Activated effector memory CD4-positive, alpha-beta T cell treated with anti-CD3 and anti-CD28 coated beads, Interleukin-2, amount 50 U/mL, for 16 hours (primary cell): Measurements from ENCODE around the gene RMRP.

Experiments used
- DNase-seq: peaks from one replicate; pipeline ENCODE4 v3.0.0-alpha.2; 2020

Gene RMRP

DNA sequence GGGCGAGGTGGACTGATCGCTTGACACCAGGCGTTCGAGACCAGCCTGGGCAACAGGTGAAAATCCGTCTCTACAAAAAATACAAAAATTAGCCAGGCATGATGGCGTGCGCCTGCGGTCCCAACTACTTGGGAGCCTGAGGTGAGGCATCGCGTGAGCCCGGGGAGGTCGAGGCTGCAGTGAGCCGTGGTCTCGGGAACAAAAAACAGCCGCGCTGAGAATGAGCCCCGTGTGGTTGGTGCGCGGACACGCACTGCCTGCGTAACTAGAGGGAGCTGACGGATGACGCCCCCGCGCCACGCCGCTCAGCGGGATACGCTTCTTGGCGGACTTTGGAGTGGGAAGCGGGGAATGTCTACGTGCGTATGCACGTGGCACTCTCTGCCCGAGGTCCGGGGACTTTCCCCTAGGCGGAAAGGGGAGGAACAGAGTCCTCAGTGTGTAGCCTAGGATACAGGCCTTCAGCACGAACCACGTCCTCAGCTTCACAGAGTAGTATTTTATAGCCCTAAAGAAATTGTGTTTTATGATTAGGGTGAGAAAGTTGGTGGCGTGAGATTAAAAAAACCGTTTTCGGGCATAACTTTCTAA, at the start of gene RMRP:
RMRP (minus strand) TSS at position 474 of the 591 bp plus-strand sequence.
- DNase-seq, result peak; percentile 97

DNA sequence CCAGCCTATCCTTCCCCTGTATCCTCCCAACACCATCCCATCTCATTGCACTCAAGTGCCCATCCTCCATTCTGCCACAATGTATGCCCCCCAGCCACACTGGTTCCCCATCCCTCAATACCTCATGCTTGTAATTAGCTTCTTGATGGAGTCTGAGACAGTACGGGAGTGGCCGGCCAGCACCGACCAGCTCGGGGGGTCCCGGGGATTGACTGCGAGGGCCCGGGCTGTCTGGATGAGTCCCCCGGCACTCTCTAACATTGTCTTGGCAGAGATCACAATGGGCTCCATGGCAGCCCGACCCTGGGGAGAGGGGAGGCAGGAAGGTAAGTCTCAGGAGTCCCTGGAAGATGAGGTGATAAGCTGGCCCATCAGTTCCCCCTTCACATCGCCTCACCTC, 49.1 kb upstream of the RMRP start:
- no peak for DNase-seq

DNA sequence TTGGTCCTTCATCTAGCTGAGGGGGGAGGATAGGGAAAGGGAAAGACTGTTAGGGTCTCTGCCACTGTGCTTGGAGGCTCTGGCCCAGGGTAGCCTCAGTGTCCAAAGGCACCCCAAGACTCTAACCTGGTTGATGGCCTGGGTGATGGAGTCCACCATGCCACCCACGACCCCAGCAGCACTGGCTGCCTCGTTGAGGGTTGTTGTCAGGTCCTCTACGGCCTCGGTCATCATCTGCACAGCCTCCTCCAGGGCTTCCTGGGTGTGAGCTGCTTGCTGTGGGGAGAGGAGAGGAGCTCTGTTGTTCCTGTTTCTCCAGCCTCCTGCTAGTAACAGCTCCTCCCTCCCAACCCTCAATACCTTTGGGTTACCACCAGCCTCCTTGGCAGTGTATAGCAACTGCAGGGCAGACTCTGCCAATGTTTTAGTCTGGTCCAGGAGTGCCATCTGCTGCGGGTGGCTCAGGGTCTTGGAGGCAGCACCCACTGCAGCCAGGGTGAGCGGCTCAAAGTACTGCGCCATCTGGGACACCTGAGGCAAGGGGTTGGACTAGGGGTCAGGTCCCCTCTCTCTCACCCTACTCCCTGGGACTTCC, 48.1 kb upstream of the RMRP start:
- DNase-seq, result no peak

DNA sequence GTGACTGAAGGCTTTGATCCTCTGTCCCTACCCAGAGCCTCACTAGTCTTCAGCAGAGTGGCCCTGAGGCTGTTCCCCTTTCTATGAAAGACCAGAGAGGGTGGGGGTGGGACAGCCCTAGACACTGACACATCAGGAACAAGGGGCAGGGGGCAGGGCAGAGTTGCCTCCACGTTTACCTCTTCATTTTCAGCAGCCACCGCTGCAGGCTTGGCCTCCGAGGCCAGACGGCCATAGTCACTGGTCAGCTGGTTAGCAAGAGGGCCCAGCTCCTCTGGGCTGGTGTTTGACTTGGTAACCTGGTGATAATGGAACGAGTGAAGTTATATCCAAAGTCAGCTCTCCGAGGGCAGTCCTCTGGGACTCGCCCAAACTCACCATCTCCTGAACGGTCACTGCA, 47.6 kb upstream of the RMRP start:
- DNase-seq, result no peak

DNA sequence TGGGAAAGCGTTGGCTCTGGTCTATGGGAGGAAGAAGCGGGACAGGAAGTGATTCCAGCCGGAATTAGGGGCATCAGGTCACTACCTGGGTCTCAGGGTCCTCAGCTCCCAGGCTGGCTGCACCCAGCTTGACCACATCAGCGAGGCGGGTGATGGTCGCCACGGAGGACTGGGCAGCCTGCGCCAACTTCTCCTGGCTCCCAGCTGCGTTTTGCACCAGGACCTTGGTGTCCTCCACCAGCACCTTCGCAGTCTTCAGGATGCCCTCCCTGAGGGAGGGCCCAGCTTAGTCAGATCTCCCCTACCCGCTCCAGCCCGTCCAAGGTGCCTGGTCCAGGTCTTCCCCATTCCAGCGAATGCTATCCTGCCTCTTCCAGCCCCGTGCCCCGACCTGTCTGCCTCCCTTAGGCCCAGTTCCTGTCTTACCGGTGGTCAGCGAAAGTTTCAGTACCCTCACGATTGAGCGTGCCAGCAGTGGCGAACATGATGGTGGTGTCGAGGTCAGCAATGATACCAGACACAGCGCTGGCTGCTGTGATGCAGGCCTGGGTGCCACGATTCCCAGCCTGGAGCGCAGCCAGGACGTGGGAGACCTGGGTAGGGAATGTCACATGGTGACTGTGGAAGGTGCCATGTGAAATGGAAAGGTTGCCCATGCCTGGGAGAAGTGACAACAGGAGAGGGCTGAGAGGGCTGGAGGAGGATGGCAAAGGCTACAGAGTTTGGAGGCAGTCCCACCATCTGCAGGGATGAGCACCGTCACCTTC, 46.3 kb upstream of the RMRP start:
- no peak for DNase-seq

DNA sequence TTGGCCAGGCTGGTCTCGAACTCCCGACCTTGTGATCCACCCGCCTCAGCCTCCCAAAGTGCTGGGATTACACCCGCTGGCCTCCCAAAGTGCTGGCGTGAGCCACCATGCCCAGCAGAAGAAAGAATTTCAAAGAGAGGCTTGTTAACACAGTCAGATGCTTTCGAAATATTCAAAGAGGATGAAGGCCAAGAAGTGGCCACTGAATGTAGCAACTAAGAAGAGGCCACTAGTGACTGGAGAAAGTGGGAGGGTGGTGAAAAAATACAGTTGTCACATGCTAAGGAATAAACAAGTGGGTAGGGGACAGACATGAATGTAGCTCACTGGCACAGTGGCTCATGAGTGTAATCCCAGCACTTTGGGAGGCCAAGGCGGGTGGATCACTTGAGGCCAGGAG, 44.9 kb upstream of the RMRP start:
- no peak for DNase-seq

DNA sequence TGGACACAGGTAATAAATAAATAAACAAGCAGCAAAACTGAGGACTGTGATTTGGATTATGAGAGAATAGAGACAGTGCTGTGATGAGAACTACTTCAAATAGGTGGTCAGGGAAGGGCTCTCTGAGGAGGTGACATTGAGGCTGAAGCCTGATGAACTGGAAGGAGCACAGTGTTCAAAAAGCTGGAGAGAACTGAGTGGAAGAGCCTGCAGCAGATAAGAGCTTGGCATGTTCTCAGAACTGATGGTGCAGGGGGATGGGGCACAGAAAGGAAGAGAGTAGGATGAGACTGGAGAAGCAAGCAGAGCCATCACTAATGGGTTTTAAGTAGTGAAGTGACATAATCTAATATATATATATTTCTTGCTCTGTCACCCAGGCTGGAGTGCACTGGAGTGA, 43.1 kb upstream of the RMRP start:
- DNase-seq, result no peak

DNA sequence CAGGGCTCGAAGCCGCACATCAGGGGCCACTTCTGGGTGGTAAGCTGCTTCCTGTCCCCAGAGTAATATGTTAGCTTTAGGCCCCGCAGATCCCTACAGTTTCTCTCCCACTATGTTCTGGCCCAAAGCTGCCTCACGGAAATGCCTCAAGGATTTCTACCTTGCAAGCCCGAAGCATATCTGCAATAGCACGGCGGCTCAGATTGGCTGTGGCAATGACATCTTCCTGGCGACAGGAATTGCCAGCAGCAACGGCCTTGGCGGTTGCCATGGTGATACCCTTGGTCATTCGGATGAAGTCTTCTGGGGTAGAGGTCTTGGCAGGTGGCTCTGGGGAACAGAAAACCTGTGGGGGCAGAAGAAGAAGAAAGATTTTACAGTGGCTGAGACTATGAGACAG, 42.2 kb upstream of the RMRP start:
- DNase-seq, result no peak

DNA sequence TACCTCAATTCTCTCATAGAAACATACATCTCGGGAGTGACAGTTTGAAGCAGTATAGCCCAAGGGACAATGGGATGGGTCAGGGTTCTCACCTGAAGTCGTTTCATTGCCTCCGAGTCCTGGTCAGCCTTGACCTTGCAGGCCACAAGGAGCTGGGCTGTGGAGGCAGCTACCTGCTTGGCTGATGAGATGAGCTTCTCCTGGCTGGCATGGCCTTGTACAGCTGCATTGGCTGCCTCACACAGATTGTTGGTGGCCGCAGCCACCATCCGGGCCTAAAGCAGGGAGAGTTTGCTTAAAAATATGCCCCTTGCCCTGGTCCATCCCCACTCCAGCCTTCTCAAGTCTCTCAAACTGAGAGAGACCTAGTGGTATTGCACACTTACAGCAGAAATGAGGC, 40.4 kb upstream of the RMRP start:
- no peak for DNase-seq

DNA sequence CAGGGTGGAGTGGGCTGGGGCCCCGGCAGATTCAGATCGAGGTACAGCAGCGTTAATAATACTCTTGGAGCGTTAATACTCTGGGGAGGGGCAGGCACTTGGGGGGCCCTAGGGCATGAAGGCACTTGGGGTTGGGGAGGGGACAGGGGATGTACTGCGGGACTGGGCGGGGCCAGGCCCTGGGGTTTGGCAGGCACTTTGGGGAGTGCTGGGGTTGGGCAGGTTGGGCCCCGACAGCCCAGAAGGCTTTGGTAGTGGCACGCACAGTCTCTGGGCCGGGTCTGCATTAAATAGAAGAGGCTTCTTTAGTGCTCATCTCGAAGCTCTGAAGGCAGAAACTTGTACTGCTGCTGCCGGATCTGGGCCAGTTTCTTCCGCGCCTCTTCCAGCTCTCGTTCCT, 39.7 kb upstream of the RMRP start:
- DNase-seq, result no peak

DNA sequence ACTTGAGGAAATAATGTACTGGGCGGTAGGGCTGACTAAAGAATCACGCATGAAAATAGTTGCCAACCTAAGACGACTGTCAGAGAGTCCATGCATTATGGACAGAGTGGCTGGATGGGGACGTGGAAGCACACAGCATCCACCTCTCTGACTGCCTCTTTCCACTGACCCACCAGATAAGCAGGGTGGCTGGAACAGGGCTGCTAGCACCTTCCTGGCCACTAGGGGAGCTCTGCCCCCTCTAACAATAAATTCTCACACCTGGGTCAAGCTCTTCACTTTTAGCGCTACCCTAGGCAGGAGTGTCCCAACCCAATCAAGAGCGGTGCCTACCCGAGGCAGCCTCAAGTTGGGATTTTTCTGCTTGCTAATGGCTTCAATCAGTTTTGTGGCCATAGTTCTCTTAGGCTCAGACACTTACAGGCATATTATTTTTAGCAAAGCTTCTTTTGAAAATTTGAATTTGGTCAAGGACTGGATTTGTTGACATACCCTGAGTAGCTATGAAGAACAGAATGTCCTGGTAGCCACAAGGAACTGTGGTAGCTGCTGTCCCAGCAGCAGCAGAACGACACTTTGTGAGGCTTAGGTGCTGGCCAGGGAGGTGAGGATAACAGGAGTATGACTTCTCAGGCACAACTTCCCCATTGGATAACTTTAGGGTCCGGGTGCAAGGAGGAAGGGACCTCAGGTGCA, 38.8 kb upstream of the RMRP start:
- peak; percentile 85 for DNase-seq

DNA sequence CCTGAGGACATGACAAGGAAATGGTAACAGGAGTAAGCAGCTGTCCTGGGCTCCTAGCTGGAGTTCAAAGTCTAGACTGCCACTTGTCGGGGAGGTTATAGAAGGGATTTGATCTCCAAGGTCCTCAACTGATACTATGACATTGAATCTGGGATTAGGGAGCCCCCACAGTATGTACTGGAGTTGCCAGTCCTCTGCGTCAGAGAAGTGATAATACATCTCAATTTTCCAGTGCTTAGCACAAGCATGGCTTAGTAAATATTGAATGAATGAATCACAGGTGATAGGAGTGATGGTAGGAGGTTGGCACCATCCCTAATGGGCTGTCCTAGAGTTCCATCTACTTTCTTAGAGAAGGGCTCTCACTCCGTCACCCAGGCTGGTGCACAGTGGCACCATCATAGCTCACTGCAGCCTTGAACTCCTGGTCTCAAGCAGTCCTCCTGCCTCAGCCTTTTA, 38.2 kb upstream of the RMRP start:
- DNase-seq, result no peak

DNA sequence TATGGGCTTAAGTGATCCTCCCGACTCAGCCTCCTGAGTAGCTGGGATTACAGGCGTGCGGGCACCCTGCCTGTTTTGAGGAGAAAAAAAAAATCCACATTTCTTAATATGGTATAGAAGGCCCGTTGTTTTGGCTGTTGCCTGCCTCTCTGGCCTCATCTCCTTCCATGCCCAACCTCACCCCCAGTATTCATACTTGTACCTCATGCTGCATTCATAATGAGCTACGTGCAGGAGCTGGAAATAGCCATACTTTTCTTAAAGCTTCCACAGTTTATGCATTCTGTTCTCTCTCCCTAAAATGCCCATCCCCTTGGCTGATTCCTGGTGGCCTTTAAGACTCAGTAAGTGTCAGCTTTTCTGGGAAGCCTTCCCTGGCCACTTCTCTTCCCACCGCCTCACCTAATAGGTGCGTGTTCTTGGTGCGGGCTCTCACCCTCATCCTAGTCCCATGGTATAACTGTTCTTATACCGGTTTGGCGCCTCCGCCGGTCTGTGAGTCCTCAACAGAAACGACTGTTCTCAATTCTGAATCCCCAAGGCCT, 34.0 kb upstream of the RMRP start:
- no peak for DNase-seq

DNA sequence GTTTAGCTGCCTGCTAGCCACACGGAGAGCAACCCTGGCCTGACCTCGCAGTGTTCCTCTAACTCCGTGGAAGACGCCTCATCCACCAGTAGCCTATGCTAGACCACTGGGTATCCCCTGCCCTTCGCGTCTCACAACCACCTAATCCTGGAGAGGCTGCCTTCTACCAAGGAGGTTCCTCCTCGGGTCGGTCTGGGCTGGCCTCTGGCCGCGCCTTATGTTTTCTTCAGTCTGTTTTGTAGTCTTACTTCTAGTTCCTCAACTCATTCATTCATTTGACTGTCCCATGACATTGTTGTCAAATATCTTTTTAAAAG, 33.5 kb upstream of the RMRP start:
- DNase-seq, result no peak

DNA sequence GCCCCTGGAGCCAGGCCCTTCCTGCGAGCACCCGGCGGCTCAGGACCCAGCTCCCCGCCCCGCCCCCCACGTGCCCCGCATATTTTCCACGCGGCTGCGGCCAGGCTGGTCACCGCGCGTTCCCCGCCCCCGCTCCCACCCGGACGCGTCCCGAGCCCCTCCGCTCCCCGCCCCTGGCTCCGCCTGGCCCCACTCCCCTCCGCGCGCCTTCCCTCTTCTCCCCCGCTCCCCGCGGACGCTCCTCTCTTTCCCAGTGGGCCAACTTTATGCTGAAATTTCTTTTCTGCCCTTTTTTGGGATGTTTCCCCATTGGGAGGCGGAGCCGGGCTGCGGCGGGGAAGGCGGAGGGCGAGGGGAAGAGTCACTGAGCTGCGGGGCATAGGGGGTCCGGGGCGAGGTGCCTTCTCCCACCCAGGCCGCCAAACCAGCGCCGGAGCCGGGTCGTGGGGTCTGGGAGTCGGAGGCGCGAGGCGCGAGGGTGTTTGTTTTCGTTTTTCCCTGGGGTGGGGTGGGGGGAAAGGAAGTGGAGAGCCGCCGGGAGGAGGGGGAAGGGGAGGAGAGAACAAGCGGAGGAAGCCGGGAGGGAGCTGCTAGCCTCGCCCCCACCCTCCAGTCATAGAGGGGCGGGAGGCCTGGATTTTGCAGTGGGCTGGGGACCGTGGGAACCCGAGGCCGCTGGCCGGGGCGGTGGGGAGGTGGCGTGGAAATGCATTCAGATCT, 33.0 kb upstream of the RMRP start:
- peak; percentile 79 for DNase-seq

DNA sequence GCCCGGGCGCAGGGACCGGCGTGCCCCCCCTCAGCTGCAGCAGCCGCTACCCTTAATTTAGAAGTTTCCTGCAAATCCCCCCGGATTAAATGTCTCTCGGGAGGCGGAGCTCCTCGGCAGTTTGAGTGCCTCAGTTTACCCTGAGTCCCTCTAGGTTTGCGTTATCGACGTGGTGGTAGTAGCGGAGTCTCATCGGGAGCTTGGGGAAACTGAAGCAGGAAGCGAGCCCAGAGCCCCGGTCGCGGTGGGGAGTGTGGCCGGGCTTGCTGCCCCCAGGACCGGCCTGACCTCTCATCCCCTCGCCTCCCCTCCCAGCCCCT, 32.4 kb upstream of the RMRP start:
- DNase-seq, result no peak

DNA sequence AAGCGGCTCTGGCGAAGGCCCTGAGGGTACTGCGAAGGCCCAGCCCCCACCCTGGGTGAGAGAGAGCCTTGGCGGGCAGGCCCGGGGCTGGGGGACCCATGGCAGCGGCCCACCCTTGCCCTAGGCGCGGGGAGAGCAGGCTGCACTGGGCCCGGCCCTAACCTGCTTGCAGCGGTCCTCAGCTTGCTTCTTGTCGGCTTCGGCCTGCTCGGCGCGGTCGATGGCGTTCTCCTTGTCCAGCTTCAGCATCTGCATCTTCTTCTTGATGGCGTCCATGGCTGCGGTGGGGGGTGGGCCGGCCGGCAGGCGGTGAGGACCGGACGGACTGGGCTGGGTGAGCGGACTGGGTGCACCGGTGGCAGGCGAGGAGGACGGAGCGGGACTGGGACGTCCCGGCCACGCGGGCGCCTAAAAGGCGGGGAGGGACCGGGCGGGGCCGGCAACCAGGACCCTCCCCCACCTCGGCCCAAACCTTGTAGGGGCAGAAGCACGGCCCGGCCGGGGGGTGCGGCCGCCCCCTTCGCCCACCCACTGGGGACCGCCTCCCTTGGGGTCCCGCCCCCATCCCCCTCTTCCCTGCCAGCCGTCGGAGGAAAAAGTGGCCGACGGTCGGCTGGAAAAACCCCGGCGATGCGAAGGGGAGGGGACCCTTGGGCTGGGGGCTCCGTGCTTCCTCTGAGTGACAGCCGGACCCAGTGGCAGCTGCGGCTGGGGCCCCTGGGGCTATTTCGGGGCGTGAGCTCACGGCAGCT, 31.9 kb upstream of the RMRP start, which contains the start of gene TPM2:
TPM2 (minus strand) TSS at position 384 of the 752 bp plus-strand sequence; CDS start at position 276, 108 bp downstream.
- no peak for DNase-seq

DNA sequence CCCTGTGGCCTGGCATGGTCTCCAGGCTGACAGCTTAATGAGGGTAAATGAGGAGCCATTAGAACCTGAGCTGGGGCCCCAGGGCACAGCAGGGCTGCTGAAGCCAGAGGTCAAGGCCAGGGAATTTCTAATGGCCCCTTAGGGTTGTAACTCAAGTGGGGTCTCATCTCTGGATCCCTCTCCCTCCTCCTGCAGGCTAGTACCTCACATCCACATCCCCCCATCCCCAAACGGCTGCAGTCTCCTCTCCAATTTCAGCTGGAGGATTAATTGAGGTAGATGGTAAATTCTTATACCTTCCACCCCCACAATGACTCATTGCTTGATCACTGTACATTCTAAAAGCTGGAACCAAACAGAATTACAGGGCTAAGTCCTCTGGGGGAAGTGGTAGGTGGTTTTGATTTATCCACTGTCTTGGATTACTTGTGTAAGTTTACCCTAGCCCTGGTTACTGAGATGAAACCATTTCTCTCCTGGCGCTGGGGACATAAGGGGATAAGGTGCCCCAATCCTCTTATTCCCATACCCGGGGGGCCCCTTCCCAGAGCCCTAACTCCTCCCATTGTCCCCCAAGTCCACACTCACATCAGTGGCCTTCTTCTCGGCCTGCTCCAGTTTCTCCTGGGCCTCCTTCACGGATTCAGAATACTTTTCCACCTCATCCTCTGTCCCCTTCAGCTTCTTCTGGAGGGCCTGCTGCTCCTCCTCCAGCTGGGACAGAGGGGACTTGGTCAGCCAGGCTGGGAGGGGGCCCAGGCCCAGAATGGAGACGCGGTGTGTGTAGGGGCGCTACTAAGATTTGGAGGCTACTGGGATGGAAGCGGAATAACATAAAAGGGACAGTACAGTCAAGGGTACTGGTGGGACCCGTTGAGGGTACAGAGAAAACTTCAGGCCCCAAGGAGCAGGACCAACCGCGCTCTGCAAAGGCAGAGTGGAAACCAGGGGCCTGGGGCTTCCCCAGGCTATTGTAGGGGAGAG, 31.0 kb upstream of the RMRP start:
- DNase-seq, result no peak

DNA sequence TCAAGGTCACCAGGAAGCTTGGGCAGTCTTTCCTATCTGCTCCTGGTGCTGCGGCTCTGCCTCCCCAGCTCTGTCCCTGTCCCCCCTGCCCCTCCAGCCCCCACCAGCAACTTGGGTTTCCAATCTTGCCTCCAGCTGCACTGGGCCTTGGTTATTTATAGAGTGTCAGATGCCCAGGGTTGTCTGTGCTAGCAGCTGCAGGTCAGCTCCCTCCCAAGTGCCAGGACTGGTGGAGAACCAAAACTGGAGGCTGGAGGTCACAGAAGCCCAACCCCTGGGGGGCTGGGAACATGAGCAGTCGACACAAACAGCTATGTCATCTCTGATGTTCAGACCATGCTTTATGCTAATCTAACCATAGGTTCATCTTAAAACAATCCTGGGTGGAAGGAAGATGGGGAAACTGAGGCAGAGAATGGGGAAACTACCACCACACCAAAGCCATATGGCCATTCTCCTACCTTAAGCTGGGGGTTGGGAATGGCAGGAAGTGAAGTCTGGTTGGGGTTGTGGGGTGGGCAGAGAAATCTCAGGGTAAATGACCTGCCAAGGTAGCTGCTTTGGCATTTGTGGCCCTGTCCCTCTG, 30.2 kb upstream of the RMRP start:
- DNase-seq, result no peak

DNA sequence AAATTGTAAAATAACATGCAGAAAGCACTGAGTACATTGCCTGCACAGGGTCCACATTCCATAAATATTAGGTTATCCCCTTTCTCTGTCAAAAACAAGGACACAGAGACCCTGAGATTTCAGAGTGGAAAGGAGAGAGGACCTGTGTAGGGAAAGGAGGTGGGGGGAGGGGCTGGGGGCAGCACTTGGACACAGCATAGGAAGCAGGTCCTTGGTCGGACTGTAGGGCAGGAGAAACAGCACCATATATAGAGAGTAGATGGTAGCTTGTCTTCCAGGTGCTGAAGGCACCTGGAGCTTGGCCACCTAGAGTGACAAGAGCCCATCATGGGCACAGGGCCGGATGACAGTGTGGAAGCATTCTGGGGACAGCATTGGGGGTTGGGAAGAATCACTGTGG, 29.5 kb upstream of the RMRP start:
- no peak for DNase-seq
